C4-2B (cell line): ENCODE measurements around the gene BTBD17.

Experiments
- CTCF ChIP-seq: fragments of 450-650 bp; conservative IDR thresholded peaks from 2 replicates; pipeline ENCODE4 v1.5.1; 2017; ENCODE audit warnings: mild to moderate bottlenecking
- ZFX ChIP-seq: fragments of 450-650 bp; IDR thresholded peaks from 2 replicates; pipeline ENCODE4 v1.6.1; 2017

GRCh38 chr17:74408262-74408661, 46.6 kb upstream of the BTBD17 start:
- TF ChIP-seq CTCF (no peak), ZFX (no peak)
